Thoracic aorta (tissue), 2 donors: ENCODE data around the gene IFNA7. TPM values are rescaled to one million over a fixed set of nuclear protein-coding genes. Genes with fewer than 3 reads are reported as not detected.
"Not testable (repeated sequence)": the region's sequence is repeated elsewhere in the genome, so short reads cannot be mapped to it uniquely, and the experiment has no call there.

Source experiments
- ATAC-seq: fragments of 150-250 bp; one replicate; pipeline ENCODE4 v1.8.0; 2017; ENCODE audit warnings: low read depth; ENCODE audit not compliant: insufficient number of reproducible peaks, low FRiP score
- DNase-seq: peaks from one replicate; pipeline ENCODE4 v3.0.0-alpha.2; 2020; ENCODE audit warnings: low spot score
- H3K27ac ChIP-seq, 2 donors: fragments of 200-600 bp; sonication (generic); 1 replicate in 1 of 2; 2 replicates in 1 of 2; pipeline ENCODE4 v1.5.1; 2016; ENCODE audit warnings: mild to moderate bottlenecking in 2 of 2, moderate library complexity in 2 of 2
- H3K27me3 ChIP-seq: fragments of 200-600 bp; sonication (generic); replicated peaks from 2 replicates; pipeline ENCODE4 v1.6.0; 2016; ENCODE audit warnings: mild to moderate bottlenecking; ENCODE audit not compliant: insufficient read depth
- H3K36me3 ChIP-seq: fragments of 200-600 bp; sonication (generic); one replicate; pipeline ENCODE4 v1.5.1; 2016
- H3K4me1 ChIP-seq, 2 donors: fragments of 200-600 bp; sonication (generic); 1 replicate in 1 of 2; 2 replicates in 1 of 2; pipeline versions ENCODE4 v1.5.1 to v1.6.0; 2016; ENCODE audit warnings: low read depth in 2 of 2, mild to moderate bottlenecking in 1 of 2; ENCODE audit not compliant: control insufficient read depth in 1 of 2
- H3K4me3 ChIP-seq: fragments of 200-600 bp; sonication (generic); 2 replicates; pipeline ENCODE4 v1.5.1; 2016; ENCODE audit warnings: mild to moderate bottlenecking
- H3K9me3 ChIP-seq: fragments of 200-600 bp; sonication (generic); 2 replicates; pipeline ENCODE4 v1.5.1; 2016
- CTCF ChIP-seq: fragments of 200-600 bp; sonication (generic); IDR thresholded peaks from one replicate; pipeline ENCODE4 v1.5.1; 2019; ENCODE audit warnings: antibody characterized with exemption
- total RNA-seq, 2 donors: library from RNA; depleted of rRNA; stranded (reverse); fragments of >200 nt; gene quantifications; one replicate each; pipeline versions ENCODE4 v1.1.0 to v1.2.3, GENCODE V29; 2016

Gene IFNA7
- total RNA-seq, 2 donors from 2014 or later: not detected

DNA sequence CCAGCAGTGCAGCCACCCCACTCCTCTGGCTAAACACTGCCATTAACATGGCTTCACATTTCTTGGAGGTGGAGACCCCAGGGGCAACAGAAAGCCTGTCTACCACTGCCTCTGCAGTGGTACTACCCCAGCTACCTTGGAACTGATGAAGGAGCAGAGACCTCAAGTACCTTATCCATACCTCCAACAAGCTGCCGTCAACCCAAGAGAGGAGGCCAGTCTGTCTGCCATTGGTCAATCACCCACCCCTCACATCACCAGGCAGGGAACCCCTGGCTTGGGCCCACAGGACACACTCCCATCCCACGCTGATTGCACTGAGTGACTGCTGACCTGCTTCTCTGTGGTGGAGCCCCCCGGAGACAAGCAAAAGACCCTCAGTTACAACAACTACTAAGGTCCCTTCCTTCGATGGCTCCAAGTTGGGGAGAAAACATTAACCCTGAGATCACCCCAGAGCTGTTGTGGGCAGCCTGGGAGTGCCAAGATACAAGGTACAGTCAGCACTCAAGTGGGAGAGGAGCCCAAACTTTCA lies 32.2 kb upstream of the IFNA7 start:
- H3K27ac ChIP-seq: no peak overlapping the region
- no peak for TF ChIP-seq CTCF
- H3K36me3 ChIP-seq: no peaks in the 10 kb centered on the region
- no peaks in the 10 kb centered on the region for H3K27me3 ChIP-seq
- no peak for ATAC-seq
- no peak for DNase-seq
- H3K4me1 ChIP-seq: no peaks in the 10 kb centered on the region
- H3K9me3 ChIP-seq: no peaks in the 10 kb centered on the region
- no peak overlapping the region for H3K4me3 ChIP-seq

- ATAC-seq: no peak
- Histone ChIP-seq H3K27ac (no peak overlapping the region), H3K4me3 (no peak overlapping the region), H3K4me1 (no peaks in the 10 kb centered on the region), H3K27me3 (no peaks in the 10 kb centered on the region), H3K9me3 (no peaks in the 10 kb centered on the region), H3K36me3 (no peaks in the 10 kb centered on the region)
- no peak for DNase-seq
- TF ChIP-seq CTCF: no peak
These were observed 31.3 kb upstream of the IFNA7 start for GRCh38 chr9:21233258-21233657.

GRCh38 chr9:21228122-21228521 lies 26.1 kb upstream of the IFNA7 start, which contains the start of gene IFNA17:
Gene IFNA17, minus strand, starts transcription at chr9:21228222. Its CDS starts 49 bp downstream, at chr9:21228173.
- no peaks in the 10 kb centered on the region for H3K27me3 ChIP-seq
- no peaks in the 10 kb centered on the region for H3K4me1 ChIP-seq
- H3K36me3 ChIP-seq: no peaks in the 10 kb centered on the region
- DNase-seq: no peak
- ATAC-seq: no peak
- TF ChIP-seq CTCF: no peak
- no peak within 1 kb of the TSS for H3K27ac ChIP-seq
- H3K9me3 ChIP-seq: no peaks in the 10 kb centered on the region
- H3K4me3 ChIP-seq: no peak within 1 kb of the TSS

- H3K36me3 ChIP-seq, H3K4me3 ChIP-seq, H3K27me3 ChIP-seq, ATAC-seq, DNase-seq, H3K9me3 ChIP-seq, H3K27ac ChIP-seq, H3K4me1 ChIP-seq: not testable (repeated sequence)
These were observed 15.2 kb upstream of the IFNA7 start, which contains the start of gene IFNA16 for GRCh38 chr9:21217211-21217610. Gene IFNA16, minus strand, starts transcription at chr9:21217311. Its CDS starts 6 bp downstream, at chr9:21217305.

GRCh38 chr9:21213411-21214326 lies 11.7 kb upstream of the IFNA7 start:
- not testable (repeated sequence) for DNase-seq, H3K4me1 ChIP-seq, H3K36me3 ChIP-seq, H3K27me3 ChIP-seq, ATAC-seq, H3K4me3 ChIP-seq, H3K9me3 ChIP-seq, H3K27ac ChIP-seq

- H3K36me3 ChIP-seq, ATAC-seq, H3K27ac ChIP-seq, DNase-seq, H3K4me1 ChIP-seq, H3K27me3 ChIP-seq, H3K9me3 ChIP-seq, H3K4me3 ChIP-seq: not testable (repeated sequence)
These were observed 10.2 kb upstream of the IFNA7 start for GRCh38 chr9:21212160-21212559.

- not testable (repeated sequence) for H3K36me3 ChIP-seq, H3K4me1 ChIP-seq, H3K27ac ChIP-seq, H3K4me3 ChIP-seq, DNase-seq, ATAC-seq, H3K27me3 ChIP-seq, H3K9me3 ChIP-seq
These were observed 8.8 kb upstream of the IFNA7 start for GRCh38 chr9:21210782-21211181.
